ENCODE results near the gene AKAP17A.
A peak's percentile ranks its signal among the peaks of the same experiment; 100 is the strongest.
"Not testable (repeated sequence)": the region's sequence is repeated elsewhere in the genome, so short reads cannot be mapped to it uniquely, and the experiment has no call there.

AKAP17A gene

DNA sequence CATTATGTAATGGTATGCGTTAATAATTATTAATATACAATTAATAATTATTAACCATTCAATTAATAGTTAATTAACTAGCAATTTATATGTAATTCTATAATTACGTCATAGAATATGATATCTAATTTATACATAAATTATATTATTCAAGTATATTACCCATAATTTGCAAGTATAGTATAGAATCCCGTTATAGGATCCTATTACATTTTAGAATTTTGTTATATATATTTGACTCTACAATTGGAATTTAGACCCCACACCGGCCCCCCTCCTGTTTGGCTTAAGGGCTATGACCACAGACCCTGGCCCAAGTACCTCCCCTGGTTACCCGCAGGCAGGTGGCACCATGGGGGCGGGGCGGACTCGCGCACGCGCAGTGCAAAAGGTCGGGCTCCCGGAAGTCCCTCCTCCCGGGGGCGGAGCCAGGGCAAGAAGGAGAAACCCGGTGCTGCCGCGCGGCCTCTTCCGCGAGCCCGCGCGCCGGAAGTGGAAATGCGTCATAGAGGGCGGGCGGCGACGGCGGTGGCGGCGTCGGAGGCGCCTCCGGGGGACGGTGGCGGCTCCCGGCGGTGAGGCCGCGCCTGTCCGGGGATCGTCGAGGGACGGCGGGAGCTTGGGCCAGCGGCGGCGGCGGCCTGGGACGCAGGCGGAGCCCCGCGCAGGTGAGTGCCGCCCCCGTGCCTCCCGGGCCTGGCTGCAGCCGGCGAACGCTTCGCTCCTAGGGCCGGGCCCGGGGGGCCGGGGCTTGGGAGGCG, at the start of gene AKAP17A:
Gene AKAP17A, plus strand, starts transcription at position 503 of the 761 bp plus-strand sequence. CDS start 1,859 bp downstream, outside the sequence.
- peak; percentile 50 for DNase-seq (ENCODE audit: low read depth)

DNA sequence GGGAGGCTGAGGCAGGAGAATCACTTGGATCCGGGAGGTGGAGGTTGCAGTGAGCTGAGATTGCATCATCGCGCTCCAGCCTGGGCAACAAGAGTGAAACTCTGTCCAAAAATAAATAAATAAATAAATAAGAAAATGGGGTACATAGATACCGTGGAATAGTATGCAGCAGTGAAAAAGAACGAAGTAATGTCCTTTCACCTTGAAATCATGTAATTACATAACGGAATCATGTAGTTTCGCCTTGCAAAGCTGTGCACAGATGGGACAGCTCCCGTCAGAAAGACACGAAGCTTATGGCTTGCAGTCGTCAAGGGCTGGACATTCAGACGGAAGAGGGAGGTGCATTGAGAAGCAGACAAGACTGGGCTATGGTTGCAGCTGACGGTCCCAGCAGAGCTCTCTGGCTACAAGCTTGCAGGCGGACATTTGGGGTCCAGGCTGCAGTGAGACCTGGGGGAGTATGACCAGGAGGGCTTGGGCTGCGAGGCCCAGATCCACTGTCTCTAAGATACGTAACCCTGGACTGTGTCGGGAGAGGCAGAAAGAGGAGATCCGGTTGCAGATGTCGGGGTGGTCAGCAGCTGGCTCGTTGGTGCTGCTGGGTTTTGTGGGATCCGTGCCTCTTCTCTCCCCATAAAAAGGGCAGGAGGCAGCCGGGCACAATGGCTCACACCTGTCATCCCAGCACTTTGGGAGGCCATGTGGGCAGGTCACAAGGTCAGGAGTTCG, 48.2 kb upstream of the AKAP17A start:
- no peak for DNase-seq (ENCODE audit: low read depth)

DNA sequence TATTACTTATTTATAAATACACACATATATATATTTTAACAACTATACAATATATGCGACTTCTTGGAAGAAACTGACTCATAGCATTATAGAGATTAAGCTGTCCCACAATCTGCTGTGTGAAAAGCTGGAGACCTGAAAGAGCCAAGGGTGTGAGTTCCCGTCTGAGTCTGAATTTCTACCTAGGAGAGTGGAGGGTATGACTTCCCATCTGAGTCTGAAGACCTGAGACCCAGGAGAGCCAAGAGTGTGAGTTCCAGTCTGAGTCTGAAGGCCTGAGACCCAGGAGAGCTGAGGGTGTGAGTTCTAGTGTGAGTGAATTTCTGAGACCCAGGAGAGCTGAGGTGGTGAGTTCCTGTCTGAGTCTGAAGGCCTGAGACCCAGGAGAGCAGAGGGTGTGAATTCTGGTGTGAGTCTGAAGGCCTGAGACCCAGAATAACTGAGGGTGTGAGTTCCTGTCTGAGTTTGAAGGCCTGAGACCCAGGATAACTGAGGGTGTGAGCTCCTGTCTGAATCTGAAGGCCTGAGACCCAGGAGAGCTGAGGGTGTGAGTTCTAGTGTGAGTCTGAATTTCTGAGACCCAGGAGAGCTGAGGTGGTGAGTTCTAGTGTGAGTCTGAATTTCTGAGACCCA, 45.5 kb upstream of the AKAP17A start:
- DNase-seq (ENCODE audit: low read depth) = no peak

DNA sequence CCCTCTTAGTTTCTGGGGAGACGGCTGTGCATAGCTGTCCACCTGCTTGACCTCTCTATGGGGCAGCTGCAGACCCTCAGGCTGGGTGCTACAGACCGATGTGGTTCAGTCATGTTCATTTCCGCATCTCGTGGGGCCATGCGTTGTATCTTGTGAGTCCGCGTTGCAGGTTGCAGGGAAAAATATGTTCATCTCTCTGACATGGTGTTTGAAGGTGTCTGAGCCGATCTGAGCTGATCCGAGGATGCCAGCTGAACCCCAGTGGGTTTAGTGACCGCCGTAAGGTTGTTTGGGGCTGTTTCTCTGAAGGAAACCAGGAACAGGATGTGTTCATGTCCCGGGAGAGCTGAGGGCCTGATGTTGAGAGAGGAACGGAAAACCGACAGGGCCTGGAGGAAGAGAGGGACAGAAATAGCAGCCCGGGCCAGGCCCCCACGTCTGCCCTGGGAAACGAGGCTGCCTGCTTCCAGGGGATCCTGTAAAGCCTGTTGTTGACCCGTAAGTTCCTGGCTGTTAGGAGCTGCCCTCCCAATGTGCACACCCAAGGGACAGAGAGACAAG, 44.6 kb upstream of the AKAP17A start:
- DNase-seq (ENCODE audit: low read depth) = no peak

- no peak for DNase-seq (ENCODE audit: low read depth)
These were observed 39.4 kb upstream of the AKAP17A start for GRCh38 chrX:1551959-1552546.

GRCh38 chrX:1554469-1555210, 36.8 kb upstream of the AKAP17A start:
- DNase-seq (ENCODE audit: low read depth) = no peak

DNA sequence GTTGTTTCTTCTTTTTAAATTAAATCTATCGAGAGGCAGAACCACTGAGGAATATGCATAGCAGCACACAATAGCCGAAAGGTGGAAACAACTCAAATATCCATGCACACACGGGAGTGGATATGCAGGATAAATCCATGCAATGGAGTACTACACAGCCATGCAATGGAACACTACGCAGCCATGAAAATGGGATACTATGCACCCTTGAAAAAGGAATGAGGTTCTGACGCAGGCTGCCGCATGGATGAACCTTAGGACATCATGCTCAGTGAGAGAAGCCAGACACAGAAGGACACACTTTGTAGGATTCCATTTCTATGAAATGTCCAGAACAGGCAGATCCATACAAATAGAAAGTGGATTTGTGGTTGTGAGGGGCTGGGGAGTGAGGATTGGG, 36.0 kb upstream of the AKAP17A start:
- no peak for DNase-seq (ENCODE audit: low read depth)

GRCh38 chrX:1557442-1557841, 34.0 kb upstream of the AKAP17A start:
- DNase-seq (ENCODE audit: low read depth) = not testable (repeated sequence)

- no peak for DNase-seq (ENCODE audit: low read depth)
These were observed 32.5 kb upstream of the AKAP17A start for GRCh38 chrX:1558761-1559468.

DNA sequence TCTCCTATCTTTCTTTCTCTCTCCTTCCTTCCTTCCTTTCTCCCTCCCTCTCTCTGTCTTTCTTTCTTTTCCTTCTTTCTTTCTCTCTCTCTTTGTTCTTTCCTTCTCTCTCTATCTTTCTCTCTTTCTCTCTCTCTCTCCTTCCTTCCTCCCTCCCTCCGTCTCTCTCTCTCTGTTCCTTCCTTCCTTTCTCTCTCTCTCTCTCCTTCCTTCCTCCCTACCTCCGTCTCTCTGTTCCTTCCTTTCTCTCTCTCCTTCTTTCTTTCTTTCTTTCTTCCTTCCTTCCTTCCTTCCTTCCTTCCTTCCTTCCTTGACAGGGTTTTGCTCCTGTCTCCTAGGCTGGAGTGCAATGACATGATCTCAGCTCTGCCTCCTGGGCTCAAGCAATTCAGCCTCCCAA, 30.2 kb upstream of the AKAP17A start:
- DNase-seq (ENCODE audit: low read depth) = no peak

DNA sequence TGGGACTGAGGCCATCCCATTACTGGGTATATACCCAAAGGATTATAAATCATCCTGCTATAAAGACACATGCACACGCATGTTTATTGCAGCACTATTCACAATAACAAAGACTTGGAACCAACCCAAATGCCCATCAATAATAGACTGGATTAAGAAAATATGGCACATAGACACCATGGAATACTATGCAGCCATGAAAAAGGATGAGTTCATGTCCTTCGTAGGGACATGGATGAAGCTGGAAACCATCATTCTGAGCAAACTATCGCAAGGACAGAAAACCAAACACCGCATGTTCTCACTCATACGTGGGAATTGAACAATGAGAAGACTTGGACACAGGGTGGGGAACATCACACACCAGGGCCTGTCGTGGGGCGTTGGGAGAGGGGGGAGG, 27.3 kb upstream of the AKAP17A start:
- not testable (repeated sequence) for DNase-seq (ENCODE audit: low read depth)

DNA sequence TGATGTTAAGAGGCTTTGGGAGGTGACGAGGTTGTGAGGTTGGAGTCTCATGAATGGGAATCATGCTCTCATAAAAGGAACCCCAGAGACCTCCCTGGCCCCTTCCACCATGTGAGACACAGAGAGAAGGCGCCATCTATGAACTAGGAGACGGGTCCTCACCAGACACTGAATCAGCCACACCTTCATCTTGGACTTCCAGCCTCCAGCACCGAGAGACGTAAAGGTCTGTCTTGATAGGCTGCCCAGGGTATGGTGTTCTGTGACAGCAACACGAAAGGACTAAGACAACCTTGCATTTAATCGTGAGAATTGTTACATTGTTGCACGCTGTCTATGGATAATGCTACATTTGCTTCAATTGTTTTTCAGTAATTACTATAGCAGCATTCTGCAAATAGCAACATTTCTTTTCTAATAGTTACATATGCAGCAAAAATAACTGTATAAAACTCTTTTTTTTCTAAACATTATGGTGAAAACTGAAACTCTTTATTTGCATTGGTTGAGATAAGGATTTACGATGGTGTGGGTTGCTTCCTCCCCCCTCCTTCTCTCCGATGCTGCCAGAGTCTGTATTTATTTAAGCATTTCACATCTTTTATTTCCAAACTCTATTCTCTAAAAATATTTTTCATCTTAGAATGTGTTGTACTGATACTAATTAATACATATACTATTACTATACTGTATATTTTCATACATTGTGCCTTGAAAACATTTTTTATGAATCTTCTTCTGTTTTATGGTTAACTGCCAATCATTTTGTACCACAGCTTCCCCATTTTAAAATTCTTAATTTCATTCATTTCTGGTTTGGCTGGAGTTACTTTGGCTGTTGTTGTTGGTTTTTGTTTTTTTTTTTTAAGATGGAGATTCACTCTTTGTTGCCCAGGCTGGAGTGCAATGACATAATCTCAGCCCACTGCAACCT, 26.4 kb upstream of the AKAP17A start:
- no peak for DNase-seq (ENCODE audit: low read depth)

DNA sequence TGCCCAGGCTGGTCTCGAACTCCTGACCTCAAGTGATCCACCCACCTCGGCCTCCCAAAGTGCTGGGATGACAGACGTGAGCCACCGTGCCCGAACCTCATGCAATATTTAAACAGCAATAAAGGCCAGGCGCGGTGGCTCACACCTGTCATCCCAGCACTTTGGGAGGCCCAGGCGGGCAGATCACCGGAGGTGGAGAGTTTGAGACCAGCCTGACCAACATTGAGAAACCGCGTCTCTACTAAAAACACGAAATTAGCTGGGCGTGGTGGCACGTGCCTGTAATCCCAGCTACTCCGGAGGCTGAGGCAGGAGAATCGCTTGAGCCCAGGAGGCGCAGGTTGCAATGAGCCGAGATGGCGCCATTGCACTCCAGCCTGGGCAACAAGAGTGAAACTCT, 17.2 kb upstream of the AKAP17A start:
- DNase-seq (ENCODE audit: low read depth) = not testable (repeated sequence)

DNA sequence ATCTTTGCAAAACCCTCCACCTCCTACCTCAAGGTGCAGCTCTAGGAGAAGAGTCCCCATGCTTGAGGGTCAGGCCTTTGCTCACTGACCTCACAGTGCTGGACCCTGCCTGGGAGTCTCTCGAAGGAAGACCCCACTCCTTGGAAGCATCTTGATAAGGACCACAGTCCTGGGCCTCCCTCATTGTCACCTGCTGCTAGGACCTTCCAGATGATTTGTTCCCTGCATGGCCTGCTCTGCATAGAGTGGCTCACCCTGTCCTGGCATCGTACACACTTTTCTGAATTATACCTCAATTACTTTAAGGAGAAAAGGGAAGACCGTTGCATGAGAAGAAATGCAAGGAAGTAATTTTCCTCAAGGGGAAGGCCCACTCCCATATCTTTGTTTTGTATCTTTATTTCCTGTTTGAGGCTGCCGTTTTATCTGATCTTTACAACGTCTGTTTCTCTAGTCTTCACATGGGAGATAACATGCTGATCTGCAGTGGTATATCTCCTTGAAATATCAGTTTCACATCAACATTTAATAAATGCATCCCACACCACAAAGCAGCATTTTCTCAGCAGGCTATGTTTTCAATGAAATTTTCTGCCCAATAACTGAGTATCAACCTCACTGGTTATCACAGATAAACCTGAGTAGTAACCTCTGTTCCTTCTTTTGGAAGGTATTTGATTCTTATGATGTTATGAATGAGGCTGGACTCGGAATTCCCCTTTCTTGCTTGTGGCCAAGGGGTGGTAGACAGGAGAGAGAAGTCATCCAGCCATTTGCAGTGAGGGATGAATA, 15.0 kb upstream of the AKAP17A start:
- no peak for DNase-seq (ENCODE audit: low read depth)

GRCh38 chrX:1577845-1578244, 13.6 kb upstream of the AKAP17A start:
- DNase-seq (ENCODE audit: low read depth) = no peak

DNA sequence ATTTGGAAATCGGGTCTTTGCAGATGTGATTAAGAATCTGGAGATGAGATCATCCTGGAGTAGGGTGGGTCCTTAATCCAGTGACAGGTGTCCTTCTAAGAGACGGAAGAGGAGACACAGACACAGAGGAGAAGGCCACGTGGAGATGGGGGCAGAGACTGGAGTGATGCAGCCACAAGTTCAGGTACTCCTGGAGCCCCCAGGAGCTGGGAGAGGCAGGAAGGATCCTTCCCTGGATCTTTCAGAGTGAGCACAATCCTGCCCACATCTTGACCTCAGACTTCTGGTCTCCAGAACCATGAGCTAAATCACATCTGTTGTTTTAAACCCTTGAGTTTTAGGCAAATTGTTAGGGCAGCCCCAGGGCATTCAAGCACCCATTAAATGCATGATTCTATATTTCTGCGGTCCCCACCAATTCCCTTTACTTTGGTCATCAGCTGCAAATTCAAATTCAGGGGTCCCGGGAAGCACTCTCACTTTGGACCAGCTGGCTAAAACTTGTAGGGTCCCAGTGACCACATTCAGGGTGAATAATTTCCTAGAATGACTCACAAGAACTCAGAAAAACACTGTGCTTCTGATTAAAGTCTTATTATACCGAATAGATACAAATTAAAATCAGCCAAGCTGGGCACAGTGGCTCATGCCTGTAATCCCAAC, 12.8 kb upstream of the AKAP17A start:
- DNase-seq (ENCODE audit: low read depth) = no peak

- DNase-seq (ENCODE audit: low read depth) = no peak
These were observed 10.3 kb upstream of the AKAP17A start for GRCh38 chrX:1581132-1581531.

- no peak for DNase-seq (ENCODE audit: low read depth)
These were observed 8.5 kb upstream of the AKAP17A start for GRCh38 chrX:1582686-1583437.

Measured in non-pigmented ciliary epithelial cell (primary cell).